Effector memory CD8-positive, alpha-beta T cell (primary cell): ENCODE data around the gene CRIP2.

Experiments used
- ATAC-seq: fragments of 150-1000 bp; cut with Tn5 transposase; replicated peaks from 2 replicates; pipeline ENCODE4 v1.10.0; 2021; ENCODE audit warnings: mild to moderate bottlenecking, moderate library complexity
- DNase-seq, 3 experiments: peaks; one replicate each; pipeline ENCODE4 v3.0.0; 2021
- H3K27ac Mint-ChIP-seq, 2 donors: one replicate each; pipeline ENCODE4 v1.8.0; 2022; ENCODE audit warnings: mild to moderate bottlenecking in 2 of 2, mixed read lengths in 2 of 2, moderate library complexity in 2 of 2
- H3K27me3 Mint-ChIP-seq, 2 donors: one replicate each; pipeline ENCODE4 v1.8.0; 2022; ENCODE audit warnings: mixed read lengths in 2 of 2
- H3K36me3 Mint-ChIP-seq: one replicate; pipeline ENCODE4 v1.8.0; 2022; ENCODE audit warnings: mild to moderate bottlenecking, moderate library complexity, mixed read lengths; ENCODE audit not compliant: insufficient read depth
- H3K4me1 Mint-ChIP-seq, 2 donors: one replicate each; pipeline ENCODE4 v1.8.0; 2022; ENCODE audit warnings: low read depth in 2 of 2, mixed read lengths in 2 of 2
- H3K4me3 Mint-ChIP-seq, 2 donors: one replicate each; pipeline ENCODE4 v1.8.0; 2022; ENCODE audit warnings: mild to moderate bottlenecking in 2 of 2, mixed read lengths in 2 of 2, moderate library complexity in 2 of 2
- H3K9me3 Mint-ChIP-seq, 2 donors: one replicate each; pipeline ENCODE4 v1.8.0; 2022; ENCODE audit warnings: mixed read lengths in 2 of 2
- total RNA-seq, 9 experiments: gene quantifications; one replicate each; lab custom pipeline; 2026; lab: John Stamatoyannopoulos, UW

The CRIP2 gene
- 0.62 to 22.5 (median 4.5) reads per million in 9 experiments for total RNA-seq

GRCh38 chr14:105474483-105475268 lies at the start of gene CRIP2:
TSS of gene CRIP2 (plus strand) at chr14:105474821. CDS start at chr14:105474863, 42 bp downstream.
- H3K4me3 Mint-ChIP-seq, result peak within 1 kb of the TSS; percentile 75 to 76
- no peak within 1 kb of the TSS for H3K27ac Mint-ChIP-seq
- H3K4me1 Mint-ChIP-seq, result peaks cover 9% of the 10 kb centered on the region in 2 donors
- peak in 2 of 3 experiments; percentile 38 to 50 for DNase-seq
- H3K36me3 Mint-ChIP-seq, result peaks cover 35% of the 10 kb centered on the region
- no peaks in the 10 kb centered on the region for H3K27me3 Mint-ChIP-seq
- H3K9me3 Mint-ChIP-seq, result peaks cover 0 to 3% of the 10 kb centered on the region in 2 donors
- ATAC-seq, result peak; percentile 51

- no peak for DNase-seq
- Mint-ChIP-seq H3K9me3 (no peaks in the 10 kb centered on the region), H3K4me1 (peaks cover 34 to 36% of the 10 kb centered on the region in 2 donors), H3K27ac (peak overlapping the region in 1 of 2 donors; percentile 53), H3K36me3 (peaks cover 3% of the 10 kb centered on the region), H3K4me3 (no peak overlapping the region), H3K27me3 (no peaks in the 10 kb centered on the region)
- ATAC-seq, result no peak
Observed at GRCh38 chr14:105424861-105425260, 49.8 kb upstream of the CRIP2 start.

GRCh38 chr14:105425823-105426247 lies 48.8 kb upstream of the CRIP2 start:
- peaks cover 3% of the 10 kb centered on the region for H3K36me3 Mint-ChIP-seq
- no peaks in the 10 kb centered on the region for H3K27me3 Mint-ChIP-seq
- no peak overlapping the region for H3K27ac Mint-ChIP-seq
- ATAC-seq (no peak), DNase-seq (no peak)
- no peak overlapping the region for H3K4me3 Mint-ChIP-seq
- no peaks in the 10 kb centered on the region for H3K9me3 Mint-ChIP-seq
- peaks cover 32 to 33% of the 10 kb centered on the region in 2 donors for H3K4me1 Mint-ChIP-seq

- ATAC-seq (no peak), DNase-seq (no peak)
- Mint-ChIP-seq H3K9me3 (no peaks in the 10 kb centered on the region), H3K27ac (no peak overlapping the region), H3K36me3 (peaks cover 5% of the 10 kb centered on the region), H3K27me3 (no peaks in the 10 kb centered on the region), H3K4me1 (peaks cover 25 to 26% of the 10 kb centered on the region in 2 donors), H3K4me3 (no peak overlapping the region)
Observed at GRCh38 chr14:105426416-105427130, 48.0 kb upstream of the CRIP2 start.

GRCh38 chr14:105427412-105427811 lies 47.2 kb upstream of the CRIP2 start:
- H3K27me3 Mint-ChIP-seq, result no peaks in the 10 kb centered on the region
- no peak for ATAC-seq
- H3K36me3 Mint-ChIP-seq, result peaks cover 5% of the 10 kb centered on the region
- peaks cover 17 to 18% of the 10 kb centered on the region in 2 donors for H3K4me1 Mint-ChIP-seq
- H3K4me3 Mint-ChIP-seq, result no peak overlapping the region
- H3K9me3 Mint-ChIP-seq, result no peaks in the 10 kb centered on the region
- no peak for DNase-seq
- H3K27ac Mint-ChIP-seq, result no peak overlapping the region

GRCh38 chr14:105427936-105428485 lies 46.6 kb upstream of the CRIP2 start:
- ATAC-seq (peak; percentile 19), DNase-seq (no peak)
- H3K27ac Mint-ChIP-seq, result peak overlapping the region in 1 of 2 donors; percentile 49
- no peaks in the 10 kb centered on the region for H3K9me3 Mint-ChIP-seq
- peaks cover 5% of the 10 kb centered on the region for H3K36me3 Mint-ChIP-seq
- no peak overlapping the region for H3K4me3 Mint-ChIP-seq
- H3K4me1 Mint-ChIP-seq, result peaks cover 13 to 14% of the 10 kb centered on the region in 2 donors
- no peaks in the 10 kb centered on the region for H3K27me3 Mint-ChIP-seq

GRCh38 chr14:105430042-105430441 lies 44.6 kb upstream of the CRIP2 start:
- Mint-ChIP-seq H3K36me3 (peaks cover 5% of the 10 kb centered on the region), H3K27me3 (no peaks in the 10 kb centered on the region), H3K27ac (no peak overlapping the region), H3K9me3 (no peaks in the 10 kb centered on the region), H3K4me1 (peaks cover 12 to 14% of the 10 kb centered on the region in 2 donors), H3K4me3 (no peak overlapping the region)
- ATAC-seq (no peak), DNase-seq (no peak)

GRCh38 chr14:105430565-105430964 lies 44.1 kb upstream of the CRIP2 start:
- H3K36me3 Mint-ChIP-seq, result peaks cover 5% of the 10 kb centered on the region
- no peaks in the 10 kb centered on the region for H3K9me3 Mint-ChIP-seq
- H3K27me3 Mint-ChIP-seq, result no peaks in the 10 kb centered on the region
- DNase-seq, result no peak
- no peak overlapping the region for H3K4me3 Mint-ChIP-seq
- H3K4me1 Mint-ChIP-seq, result peaks cover 12 to 17% of the 10 kb centered on the region in 2 donors
- ATAC-seq, result no peak
- H3K27ac Mint-ChIP-seq, result no peak overlapping the region

- H3K4me3 Mint-ChIP-seq, result no peak overlapping the region
- ATAC-seq (no peak), DNase-seq (no peak)
- no peaks in the 10 kb centered on the region for H3K27me3 Mint-ChIP-seq
- H3K27ac Mint-ChIP-seq, result no peak overlapping the region
- H3K36me3 Mint-ChIP-seq, result peaks cover 5% of the 10 kb centered on the region
- no peaks in the 10 kb centered on the region for H3K9me3 Mint-ChIP-seq
- H3K4me1 Mint-ChIP-seq, result peaks cover 11 to 24% of the 10 kb centered on the region in 2 donors
Observed at GRCh38 chr14:105431256-105431655, 43.4 kb upstream of the CRIP2 start.

GRCh38 chr14:105432657-105433056 lies 42.0 kb upstream of the CRIP2 start:
- Mint-ChIP-seq H3K27ac (no peak overlapping the region), H3K36me3 (peaks cover 5% of the 10 kb centered on the region), H3K27me3 (no peaks in the 10 kb centered on the region), H3K4me1 (peaks cover 7 to 16% of the 10 kb centered on the region in 2 donors), H3K9me3 (no peaks in the 10 kb centered on the region), H3K4me3 (no peak overlapping the region)
- ATAC-seq, result no peak
- no peak for DNase-seq

GRCh38 chr14:105433161-105433605 lies 41.4 kb upstream of the CRIP2 start:
- DNase-seq (no peak), ATAC-seq (no peak)
- peaks cover 7 to 16% of the 10 kb centered on the region in 2 donors for H3K4me1 Mint-ChIP-seq
- H3K9me3 Mint-ChIP-seq, result no peaks in the 10 kb centered on the region
- no peak overlapping the region for H3K4me3 Mint-ChIP-seq
- peaks cover 5% of the 10 kb centered on the region for H3K36me3 Mint-ChIP-seq
- H3K27me3 Mint-ChIP-seq, result no peaks in the 10 kb centered on the region
- H3K27ac Mint-ChIP-seq, result no peak overlapping the region

- no peak for DNase-seq
- no peaks in the 10 kb centered on the region for H3K36me3 Mint-ChIP-seq
- no peaks in the 10 kb centered on the region for H3K9me3 Mint-ChIP-seq
- H3K4me1 Mint-ChIP-seq, result peaks cover 10 to 16% of the 10 kb centered on the region in 2 donors
- H3K27me3 Mint-ChIP-seq, result no peaks in the 10 kb centered on the region
- H3K27ac Mint-ChIP-seq, result no peak overlapping the region
- no peak for ATAC-seq
- no peak overlapping the region for H3K4me3 Mint-ChIP-seq
Observed at GRCh38 chr14:105436402-105436801, 38.2 kb upstream of the CRIP2 start.

- Mint-ChIP-seq H3K4me3 (no peak overlapping the region), H3K36me3 (no peaks in the 10 kb centered on the region), H3K9me3 (no peaks in the 10 kb centered on the region), H3K27me3 (no peaks in the 10 kb centered on the region), H3K4me1 (peaks cover 10 to 16% of the 10 kb centered on the region in 2 donors), H3K27ac (no peak overlapping the region)
- DNase-seq (no peak), ATAC-seq (no peak)
Observed at GRCh38 chr14:105436891-105437722, 37.5 kb upstream of the CRIP2 start.
